IPS-NIHi7 (cell line): ENCODE data around the gene CAPN14.
A peak's percentile ranks its signal among the peaks of the same experiment; 100 is the strongest.

Experiments used
- DNase-seq: peaks from one replicate; pipeline ENCODE4 v3.0.0; 2012; ENCODE audit warnings: mixed read lengths; ENCODE audit errors: extremely low spot score

CAPN14 gene, protein sequence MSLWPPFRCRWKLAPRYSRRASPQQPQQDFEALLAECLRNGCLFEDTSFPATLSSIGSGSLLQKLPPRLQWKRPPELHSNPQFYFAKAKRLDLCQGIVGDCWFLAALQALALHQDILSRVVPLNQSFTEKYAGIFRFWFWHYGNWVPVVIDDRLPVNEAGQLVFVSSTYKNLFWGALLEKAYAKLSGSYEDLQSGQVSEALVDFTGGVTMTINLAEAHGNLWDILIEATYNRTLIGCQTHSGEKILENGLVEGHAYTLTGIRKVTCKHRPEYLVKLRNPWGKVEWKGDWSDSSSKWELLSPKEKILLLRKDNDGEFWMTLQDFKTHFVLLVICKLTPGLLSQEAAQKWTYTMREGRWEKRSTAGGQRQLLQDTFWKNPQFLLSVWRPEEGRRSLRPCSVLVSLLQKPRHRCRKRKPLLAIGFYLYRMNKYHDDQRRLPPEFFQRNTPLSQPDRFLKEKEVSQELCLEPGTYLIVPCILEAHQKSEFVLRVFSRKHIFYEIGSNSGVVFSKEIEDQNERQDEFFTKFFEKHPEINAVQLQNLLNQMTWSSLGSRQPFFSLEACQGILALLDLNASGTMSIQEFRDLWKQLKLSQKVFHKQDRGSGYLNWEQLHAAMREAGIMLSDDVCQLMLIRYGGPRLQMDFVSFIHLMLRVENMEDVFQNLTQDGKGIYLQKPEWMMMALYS

DNA sequence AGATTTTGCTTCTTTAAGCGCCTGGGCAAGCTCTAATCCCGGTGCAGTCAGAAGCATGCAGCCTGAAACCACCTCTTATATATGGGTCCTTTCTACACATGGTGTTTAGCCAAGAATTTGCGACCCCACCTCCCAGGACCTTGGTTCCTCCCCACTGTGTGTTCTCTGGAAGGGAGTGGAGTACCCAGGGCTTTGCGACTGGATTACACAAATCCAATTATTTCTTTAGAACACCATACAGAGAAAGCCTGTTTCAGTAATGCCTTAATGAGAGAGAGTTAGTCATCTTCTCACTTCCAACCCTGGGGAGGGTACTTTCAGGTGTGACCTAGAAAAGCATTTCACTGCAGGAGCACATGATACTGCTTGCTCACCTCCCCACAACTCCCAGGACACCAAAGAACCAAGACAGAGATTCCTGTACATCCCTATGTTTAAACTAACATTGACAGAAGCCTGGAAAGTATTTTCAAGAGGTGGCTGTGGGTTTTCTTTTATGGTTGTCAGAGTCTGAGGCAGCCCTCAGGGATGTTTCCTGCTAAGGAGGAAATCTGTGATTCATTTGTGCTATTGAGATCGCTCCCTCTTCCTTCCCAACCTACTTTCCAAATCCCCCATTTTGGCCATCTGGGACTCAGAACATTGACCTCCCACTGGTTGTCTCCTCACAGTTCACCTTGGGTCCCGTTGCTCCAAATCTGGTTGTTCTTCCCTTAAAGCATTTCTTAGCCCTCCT lies at the start of gene CAPN14:
Gene CAPN14, minus strand, starts transcription at position 51 of the 736 bp plus-strand sequence. CDS start 12,068 bp downstream, outside the sequence.
- no peak for DNase-seq

DNA sequence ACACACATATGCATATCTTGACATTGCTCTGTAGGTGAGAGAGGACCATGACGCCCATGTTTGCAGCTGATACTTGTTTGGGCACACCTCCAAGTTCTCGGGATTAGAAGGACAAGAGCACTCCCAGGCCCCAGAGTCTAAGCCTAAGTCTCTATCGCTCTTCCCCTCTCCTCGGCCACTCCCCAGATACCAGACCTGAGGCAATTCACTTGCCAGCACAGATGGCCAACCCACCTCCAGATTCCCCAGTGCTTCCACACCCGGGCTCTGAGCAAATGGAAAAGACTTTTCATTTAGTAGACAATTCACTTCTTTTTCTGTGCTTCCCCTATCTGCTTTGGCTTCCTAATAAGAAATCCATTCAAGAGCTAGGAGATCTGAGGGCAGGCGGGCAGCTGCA lies 49.5 kb upstream of the CAPN14 start:
- no peak for DNase-seq

DNA sequence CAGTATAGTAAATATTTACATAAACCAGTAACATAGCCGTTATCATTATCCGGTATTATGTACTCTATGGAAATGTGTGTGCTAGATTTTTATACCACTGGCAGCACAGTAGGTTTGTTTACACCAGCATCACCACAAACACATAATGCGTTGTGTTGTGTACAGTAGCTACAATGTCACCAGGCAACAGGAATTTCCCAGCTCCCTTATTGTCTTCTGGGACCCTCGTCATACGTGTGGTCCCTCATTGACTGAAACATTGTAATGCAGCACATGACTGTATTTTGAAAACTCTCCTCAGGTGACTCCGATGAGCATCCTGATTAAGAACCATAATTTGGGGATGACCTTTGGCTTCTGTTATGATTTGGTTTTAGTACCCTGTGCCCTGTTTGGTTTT lies 47.9 kb upstream of the CAPN14 start:
- DNase-seq = no peak

DNA sequence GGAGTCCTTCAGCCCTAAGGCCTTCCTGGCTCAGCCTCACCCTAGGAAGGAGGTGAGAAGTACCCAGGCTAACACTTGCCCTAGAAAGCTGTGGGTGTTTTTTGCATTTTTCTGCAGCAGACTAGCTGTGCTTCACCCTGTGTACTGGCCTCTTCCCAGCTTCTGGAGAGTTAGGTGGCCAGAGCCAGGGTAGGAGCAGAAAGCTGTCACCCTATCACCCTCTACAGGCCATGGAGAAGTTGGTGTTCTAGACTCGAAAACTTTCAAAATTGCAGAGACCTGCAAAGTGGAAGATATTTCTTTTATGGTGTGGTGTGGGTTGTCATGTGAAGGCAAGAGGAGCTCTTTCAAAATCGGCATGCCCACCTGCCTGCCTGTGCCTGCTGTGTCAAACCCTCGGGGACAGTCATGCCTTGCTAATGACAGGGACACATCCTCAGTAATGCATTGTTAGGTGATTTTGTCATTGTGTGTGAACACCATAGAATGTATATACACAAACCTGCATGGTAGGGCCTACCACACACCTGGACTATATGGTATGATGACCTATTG lies 46.4 kb upstream of the CAPN14 start:
- DNase-seq = no peak

DNA sequence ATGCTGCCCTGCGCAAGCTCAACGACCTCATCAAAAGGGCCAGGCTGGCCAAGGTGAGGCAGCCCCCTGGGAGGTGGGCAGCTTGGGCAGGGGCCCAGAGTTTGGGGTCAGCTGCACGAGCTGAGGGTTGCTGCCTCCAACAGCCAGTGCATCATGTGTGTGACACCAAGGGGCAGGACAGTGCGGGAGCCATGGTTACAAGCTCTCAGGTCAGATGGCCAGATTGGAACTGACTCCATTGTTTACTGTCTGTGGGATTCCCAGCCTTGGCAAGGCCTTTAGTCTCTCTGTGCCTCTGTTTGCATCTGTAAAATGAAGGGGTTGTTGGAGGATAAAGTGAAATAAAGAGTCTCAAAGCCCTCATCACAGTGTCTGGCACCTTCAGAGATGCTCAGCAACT lies 43.6 kb upstream of the CAPN14 start:
- DNase-seq = no peak

DNA sequence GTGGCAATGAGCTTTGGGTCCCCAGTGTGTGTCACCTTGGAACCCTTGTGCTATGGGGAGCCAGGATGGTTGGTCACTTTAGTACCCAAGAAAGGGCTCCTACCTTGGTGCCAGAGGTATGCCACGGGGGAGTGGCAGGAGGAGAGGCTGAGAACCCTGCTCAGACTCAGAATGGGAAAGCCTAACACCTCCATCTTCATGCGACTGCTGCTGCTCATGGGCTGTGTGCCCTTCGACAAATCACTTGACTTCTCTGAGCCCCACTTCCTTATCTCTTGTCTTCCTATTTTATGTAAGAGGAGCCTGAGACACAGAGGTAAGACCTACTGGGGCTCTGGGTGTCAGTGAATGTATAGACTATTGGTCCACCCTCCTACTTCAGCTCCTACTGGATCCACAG lies 41.8 kb upstream of the CAPN14 start:
- no peak for DNase-seq

DNA sequence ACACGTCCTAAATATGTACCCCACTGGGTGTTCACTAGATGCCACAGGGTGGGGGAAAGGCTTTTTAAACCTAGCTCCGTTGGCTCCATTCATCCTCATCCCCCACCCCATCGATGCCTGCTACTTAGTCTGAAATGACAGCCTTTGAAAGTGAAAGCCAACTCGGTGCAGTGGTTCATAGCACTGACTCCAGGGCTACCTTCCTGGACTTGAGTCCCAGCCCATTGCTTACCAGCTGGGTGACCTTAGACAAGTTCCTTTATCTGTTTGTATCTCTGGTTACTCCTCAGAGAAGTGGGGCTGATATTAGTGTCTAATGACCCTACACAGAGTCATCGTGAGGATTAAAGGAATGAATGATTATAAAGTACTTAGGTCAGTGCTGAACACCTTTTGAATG lies 41.0 kb upstream of the CAPN14 start:
- DNase-seq = no peak

DNA sequence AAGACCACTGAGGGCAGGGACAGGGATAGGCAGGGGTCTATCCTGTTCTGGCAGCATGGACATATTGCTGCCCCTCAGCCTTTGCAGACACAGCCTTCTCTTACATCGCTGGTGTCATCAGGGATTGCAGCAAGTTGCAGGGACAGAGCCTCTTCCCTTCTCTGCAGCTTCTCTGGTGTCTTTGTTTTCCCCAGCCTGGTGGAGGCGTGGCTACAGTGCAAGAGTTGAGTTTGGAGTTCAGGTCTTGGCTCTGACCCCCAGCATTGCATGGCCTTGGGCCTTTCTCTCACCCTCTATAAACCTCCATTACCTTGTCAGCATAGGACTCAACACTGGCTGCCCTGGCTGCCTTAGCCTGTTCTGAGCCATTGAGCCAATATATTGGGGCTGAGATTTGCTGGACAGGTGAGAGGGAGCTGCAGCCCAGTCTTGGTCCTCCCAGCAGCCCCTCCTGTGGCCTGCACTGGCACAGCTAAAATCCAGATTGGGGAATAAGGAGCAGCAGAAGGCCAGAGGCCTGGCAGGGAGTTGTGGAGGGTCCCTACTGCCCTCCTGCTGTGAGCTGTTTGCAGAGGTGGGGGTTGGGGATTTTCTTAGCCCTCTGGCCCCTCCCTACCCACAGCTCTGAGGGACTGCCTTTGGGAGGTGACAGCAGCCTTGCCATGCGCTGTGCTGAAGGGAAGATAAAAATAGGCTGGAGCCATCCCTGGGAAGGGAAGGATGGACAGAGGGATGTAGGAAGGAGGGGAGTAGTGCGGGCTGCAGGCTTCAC lies 39.5 kb upstream of the CAPN14 start:
- peak; percentile 38 for DNase-seq

DNA sequence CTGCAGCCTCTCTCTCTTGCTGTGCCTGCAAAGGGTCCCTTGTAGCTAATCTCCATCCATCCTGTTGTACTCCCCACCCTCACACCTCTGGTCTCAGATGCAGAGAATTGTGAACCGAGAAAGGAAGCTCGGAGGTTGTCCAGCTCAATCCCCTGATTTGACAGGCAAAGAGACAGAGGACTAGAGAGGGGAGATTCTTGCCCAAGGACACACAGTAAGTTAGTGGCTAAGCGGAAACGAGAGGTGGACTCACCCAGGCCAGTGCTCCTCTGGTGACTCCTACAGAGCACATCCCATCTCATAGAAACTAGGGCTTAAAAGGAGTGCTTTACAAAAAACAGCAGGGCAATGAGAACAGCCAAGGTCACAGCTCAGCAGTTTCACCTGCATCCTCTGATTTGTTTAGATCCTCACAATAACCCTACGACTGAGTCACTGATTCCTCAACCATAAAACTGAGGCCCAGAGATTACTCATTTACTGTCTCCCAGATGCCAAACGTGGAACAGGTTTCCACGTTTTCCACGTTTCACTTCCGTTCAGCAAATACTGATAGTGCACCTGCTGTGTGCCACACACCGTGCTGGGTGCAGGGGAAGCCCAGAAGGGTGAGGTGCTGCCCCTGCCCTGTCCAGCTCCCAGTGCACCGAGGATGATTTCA lies 38.7 kb upstream of the CAPN14 start:
- no peak for DNase-seq

DNA sequence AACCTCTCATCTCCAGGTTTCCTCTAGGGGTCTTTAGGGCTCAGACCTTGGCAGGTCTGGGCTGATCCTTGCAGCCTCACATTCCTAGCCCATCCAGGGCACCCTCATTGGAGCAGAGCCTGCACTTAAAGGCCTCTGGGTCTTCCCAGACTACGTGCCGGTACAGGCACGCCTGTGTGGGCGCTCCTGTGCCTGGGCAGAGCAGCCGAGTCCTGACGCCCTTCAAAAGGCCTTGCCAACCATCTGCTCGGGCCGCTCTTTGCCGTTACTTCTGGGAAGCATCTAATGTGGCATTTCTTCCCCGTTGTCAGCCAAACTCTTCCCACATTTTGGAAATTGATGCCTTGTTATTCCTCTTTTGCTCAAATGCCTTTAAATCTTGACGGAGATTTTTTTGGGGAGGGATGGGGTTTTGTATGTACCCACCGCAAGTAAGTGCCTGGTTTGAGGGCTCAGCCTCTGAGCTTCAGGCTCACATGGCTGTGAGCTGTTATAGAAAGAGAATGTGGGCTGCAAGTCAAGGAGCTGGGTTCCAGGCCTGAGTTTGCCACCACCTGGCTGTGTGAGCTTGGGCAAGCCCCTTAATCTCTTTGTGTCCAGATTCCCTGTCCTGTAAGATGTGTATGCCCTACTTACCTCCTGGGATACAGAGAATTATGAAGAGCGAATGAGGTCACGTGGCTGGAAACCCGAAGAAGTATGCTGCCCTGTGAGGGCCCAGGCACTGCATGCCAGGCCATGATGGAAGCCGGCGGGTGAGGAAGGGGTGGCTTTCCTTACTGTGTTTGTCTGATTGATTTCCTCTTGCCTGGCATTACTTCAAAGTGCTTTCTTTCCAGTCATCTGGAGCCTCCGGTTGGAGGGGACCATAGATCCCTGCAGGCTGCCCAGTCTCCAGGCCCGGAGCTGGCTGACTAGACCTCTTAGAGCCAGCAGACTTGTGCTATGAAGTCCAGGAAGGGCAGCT lies 37.2 kb upstream of the CAPN14 start:
- DNase-seq = no peak

DNA sequence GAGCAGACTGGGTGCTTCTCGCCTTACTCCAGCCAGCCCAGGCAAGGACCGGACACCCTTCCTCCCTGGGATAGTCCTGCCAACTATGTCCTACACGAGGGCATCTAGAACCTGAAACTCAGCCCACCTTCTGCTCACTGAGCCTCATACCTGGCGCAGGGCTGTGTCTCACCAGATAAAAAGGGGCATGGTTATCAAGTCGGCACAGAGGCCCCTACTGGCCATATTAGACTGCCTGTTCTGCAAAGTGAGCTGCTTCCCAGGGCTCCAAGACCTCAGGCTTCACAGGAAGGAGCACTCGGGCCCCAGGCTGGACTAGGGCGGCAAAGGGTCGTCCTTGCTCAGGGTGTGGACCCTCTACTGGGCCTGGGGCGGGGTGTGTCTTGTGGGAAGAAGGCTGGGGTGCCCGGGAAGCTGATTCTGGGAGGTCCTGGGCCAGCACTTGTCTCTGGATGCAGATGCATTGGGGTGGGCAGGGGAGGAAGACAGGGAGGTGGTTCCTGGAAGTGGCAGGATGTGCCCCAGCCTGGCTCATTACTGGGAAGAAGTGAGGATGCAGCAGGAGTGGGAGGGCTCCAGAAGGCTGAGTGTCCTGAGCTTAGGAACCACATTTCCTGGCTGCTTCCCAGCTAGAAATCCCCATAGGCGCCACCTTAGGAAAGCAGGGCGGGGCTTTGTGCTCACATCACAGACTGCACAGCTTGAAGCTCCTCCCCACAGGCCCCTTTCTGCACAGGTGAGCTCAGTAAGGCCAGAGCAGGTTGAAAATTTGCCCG lies 36.2 kb upstream of the CAPN14 start:
- DNase-seq = no peak

DNA sequence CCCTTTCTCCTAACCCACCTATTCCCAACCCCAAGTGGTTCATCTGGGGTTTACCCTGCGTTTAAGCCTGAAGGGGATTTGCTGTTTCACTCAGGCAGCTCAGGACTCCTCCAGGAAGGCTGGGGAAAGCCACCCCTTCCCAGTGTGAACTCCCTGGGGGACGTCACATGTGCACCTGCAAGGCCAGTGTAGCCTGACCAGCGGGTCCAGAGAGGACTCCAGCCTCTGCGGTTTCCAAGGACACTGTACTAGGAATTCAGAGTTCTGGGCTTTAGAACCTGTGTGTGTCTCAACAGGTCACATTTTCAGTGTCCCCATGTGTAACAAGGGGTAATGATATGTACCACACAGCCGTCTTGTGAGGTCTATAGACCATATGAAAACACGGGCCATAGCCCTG lies 34.5 kb upstream of the CAPN14 start:
- DNase-seq = no peak

DNA sequence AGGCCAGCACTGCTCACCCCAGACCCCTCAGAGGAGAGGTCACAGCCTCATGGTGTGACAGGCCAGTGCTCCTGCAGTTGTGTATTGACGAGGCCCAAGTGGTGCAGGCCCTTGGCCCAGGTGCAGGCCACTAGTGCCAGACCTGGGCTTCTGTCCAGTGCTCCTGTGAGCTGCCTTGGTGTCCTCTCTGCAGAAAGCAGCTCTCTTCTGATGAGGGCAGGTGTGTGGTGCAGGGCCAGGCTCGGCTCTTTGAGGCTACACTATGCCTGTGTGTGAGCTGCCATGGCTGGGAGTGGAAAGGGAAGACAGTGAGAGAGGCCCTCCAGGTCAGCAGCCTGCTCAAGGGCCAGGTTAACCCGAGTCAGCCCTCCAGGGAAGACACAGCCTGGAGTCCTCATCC lies 33.7 kb upstream of the CAPN14 start:
- DNase-seq = no peak

DNA sequence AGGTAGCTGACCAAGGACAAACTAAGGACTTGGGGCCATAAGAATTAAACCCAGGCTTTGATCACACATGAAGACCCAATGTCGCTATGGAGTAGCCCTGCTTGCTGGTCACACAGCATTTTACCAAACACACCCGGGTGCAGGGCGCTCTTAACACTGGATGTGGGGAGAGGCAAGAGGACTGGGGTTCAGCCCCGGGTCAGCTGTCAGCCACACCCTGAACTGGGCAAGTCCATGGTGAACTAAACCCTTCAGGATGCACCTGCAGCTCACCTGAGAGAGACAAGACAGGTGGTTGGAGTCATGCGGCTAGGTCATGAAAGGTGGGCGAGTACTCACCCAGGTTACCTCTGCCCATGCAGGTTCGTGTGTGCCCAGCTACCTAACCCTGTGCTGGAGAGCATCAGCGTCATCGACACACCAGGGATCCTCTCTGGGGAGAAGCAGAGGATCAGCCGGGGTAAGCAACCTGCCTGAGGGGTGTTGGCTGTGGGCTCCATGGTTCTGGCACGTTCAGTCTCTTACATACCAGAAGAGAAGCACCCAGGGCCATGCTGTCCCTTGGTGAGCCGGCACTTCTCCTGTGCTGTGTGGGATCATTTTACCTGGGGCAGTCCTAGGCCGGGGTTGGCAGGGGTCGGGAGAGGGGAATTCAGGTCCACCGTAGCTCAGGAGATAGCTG lies 31.8 kb upstream of the CAPN14 start:
- no peak for DNase-seq

DNA sequence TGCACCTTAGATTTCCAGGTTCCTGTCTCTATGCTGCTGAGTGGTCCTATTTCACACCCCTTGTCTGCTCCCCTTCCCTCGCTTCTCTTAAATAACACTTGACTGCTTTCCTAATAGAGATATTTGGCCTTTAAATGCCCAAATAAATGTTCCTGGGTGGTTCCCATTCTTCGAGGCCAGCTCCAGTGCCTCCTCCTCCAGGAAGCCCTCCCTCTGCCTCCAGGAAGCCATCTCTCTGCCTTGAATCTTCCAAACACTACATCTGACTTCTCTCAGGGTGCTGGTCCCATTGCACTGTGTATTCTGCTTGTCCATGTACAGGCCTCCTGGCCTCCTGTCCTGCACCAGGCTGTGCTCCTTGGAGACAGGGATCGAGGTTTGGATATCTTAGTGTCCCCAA lies 30.8 kb upstream of the CAPN14 start:
- DNase-seq = no peak

DNA sequence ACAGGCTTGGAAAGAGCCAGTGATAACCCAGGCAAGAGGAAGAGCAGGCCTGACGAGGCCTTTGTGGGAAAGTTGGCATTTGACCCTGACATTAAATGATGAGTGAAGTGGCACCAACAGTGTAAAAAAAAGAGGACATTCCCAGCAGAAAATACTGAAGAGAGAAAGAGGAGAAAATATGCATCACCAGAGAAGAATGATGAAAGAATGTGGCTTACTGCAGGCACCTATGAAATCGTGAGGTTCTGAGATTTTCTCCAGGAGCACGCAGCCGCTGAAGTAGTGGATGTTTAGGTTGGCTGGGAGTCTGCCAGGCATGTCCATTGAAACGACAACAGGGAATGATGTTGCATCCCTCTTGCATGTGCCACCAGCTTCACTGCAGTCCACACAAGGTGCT lies 30.4 kb upstream of the CAPN14 start:
- no peak for DNase-seq

DNA sequence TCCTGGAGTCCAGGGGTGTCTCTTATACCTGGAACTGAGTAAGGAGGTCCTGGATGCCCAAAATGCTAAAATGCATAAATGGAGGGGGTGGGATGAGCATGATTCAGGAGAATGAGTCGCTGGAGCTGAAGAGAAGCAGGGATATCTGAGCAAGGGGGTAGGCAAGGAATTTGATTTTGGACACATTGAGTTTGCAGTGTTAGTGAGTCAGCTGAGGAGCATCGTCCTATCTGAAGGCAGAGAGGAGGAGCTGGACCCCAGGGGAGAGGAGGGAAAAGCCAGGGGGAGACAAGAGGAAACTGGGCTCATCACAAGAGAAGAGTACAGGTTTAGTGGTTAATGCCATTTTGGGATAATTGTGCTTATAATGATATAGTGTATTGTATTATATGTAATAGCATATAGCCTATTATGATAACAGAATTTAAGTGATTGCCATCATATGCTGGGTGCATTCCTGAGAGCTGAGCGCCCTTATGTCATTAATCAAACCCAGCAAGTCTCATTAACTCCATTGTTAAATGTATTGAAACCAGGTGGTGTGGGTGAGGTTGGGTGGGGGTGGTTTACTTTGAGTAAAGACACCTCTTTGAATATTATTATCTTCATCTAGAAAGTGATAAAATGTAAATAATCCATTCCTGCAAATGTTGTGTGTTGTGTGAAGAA lies 29.0 kb upstream of the CAPN14 start:
- DNase-seq = no peak

DNA sequence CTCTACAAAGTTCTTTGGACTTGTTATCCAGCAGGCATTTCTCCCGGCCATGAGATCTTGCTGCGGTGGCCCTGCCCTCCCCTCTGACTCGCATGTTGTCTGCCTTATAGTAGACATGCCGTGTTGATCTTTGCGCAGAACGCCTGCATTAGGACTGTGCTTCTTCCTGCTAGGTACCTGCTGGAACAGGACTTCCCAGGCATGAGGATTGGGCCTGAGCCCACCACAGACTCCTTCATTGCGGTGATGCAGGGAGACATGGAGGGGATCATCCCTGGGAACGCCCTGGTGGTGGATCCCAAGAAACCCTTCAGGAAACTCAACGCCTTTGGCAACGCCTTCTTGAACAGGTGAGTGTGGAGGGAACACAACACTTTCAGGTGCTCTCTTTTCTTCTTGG lies 26.8 kb upstream of the CAPN14 start:
- DNase-seq = no peak
